Smooth muscle cell of trachea (primary cell): ENCODE data around the gene TNFRSF14. TPM values are rescaled to one million over a fixed set of nuclear protein-coding genes. Genes with fewer than 3 reads are reported as not detected.

Experiments
- total RNA-seq: library from RNA; depleted of rRNA; stranded (reverse); fragments of >200 nt; gene quantifications from 2 replicates; pipeline ENCODE4 v1.2.1, GENCODE V29; 2014

TNFRSF14 gene
- total RNA-seq = 22.8 and 61.9 TPM in 2 replicates

DNA sequence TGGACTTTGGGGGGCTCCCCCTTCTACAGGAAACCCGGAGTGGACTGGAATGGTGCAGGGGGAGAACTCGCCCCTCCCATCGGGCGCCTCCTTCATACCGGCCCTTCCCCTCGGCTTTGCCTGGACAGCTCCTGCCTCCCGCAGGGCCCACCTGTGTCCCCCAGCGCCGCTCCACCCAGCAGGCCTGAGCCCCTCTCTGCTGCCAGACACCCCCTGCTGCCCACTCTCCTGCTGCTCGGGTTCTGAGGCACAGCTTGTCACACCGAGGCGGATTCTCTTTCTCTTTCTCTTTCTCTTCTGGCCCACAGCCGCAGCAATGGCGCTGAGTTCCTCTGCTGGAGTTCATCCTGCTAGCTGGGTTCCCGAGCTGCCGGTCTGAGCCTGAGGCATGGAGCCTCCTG lies at the start of gene TNFRSF14:
TSS of gene TNFRSF14 (plus strand) at position 95 of the 401 bp plus-strand sequence. CDS start at position 389, 294 bp downstream.

DNA sequence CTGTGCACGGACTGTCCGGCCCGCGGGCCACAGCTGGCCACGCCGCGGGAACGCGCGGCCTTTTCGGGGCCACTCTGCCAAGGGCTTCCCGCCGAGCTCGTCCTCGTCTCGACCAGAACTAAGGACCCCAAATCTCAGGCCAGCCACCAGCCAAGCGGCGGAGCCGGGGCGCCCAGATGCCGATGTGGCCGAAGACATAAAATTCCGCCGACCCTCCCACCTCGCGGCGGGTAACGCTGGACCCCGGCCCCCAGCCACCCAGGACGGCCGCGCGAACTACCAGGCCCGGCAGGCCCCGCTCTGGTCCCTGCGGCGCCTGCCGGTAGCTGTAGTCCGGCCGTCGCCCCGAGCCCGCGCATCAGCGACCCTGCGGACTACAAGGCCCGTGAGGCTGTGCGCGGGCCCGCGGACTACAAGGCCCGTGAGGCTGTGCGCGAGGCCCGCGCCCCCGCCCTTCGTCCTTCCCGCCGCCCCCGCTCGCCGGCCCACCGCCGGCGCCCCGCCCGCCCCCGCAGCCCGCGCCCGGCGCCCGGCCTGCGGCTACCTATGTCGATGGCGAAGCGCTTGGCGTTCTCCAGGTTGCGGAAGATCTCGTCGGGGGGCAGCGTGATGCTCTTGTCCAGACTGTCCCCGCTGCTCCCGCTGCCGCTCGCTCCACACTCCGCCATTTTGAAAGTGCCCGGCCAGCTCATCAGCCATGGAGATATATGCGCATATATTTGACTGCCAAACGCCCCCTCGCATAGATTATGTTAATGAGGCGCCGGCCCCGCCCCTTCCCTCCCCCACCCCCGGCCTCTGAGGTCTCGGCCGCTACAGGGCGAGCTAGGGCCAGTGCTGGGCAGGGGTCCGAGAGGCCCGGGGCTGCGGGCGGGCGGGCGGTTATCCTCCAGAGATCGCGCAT lies 30.0 kb upstream of the TNFRSF14 start, which contains the start of gene PANK4:
TSS of gene PANK4 (minus strand) at position 677 of the 904 bp plus-strand sequence. CDS start at position 668, 9 bp downstream.

DNA sequence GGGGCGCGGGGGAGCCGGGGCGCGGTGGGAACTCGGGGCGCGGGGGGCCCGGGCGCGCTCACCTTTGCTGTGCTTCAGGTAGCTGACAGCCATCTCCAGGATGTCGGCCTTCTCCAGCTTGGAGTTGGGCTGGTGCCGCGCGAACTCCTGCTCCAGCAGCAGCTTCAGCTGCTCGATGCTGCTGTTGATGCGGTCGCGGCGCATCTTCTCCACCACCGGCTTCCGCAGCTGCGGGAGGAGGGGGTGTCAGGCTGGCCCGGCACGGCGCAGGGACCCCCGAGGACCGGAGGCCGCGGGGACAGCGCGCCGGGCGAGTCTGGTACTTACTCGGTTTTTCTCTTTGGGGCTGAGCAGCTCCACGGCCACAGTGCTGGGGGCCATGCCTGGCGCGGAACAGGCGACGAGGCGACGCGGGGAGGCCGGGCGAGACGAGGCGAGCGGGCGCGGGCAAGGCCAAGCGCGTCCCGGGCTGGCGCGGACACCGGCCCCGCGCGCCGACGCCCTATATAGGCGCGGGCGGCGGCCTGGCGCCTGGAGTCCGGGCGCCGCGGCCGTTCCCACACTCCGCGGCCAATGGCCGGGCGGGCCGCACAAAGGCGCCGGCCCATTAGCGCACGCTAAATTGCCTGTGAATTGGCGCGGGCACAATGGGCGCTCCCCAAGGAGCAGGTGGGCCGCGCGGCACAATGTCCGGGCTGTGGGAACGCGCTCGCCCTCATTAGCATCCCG lies 26.2 kb upstream of the TNFRSF14 start, which contains the start of gene HES5:
TSS of gene HES5 (minus strand) at position 480 of the 729 bp plus-strand sequence. CDS start at position 381, 99 bp downstream.

DNA sequence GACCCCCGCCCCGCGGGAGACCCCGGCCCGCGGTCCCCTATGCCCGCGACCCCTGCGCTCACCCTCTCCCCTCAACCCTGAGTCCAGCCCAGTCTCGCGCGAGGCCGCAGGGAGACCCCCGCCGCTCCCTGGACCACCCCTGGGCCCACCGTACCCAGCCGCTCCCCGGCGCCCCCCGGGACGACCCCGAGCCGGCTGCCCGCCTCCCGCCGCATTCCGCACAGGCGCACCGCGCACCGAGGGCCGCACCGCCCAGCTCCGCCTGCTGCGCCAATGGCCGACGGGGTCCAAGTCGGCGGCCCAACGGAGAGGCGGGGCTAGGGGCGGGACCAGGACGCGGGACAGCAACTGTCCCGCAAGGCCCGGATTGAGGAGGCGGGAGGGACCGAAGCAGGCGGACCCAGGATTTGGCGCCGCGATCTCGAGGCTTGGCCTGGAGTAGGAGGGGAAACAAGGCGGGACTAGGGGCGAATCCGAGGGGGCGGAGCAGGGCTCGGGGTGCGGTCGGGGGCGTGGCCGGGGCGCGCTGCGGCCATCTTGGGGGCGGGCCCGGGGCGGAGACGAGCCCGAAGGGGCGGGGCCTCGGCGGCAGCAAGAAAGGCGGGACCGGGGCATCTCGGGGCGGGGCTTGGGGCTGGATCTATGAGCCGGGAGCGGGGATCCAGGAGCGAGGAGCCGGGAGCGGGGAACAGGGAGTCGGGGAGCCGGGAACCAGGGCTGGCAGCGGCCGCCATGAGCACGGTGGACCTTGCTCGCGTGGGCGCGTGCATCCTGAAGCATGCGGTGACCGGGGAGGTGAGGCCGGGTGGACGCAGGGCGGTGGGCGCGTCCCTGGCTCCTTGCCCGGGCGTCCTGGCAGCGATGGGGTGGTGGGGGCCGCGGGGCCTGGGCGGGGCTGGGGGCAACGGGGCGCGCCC lies 30.2 kb downstream of the TNFRSF14 start, which contains the start of gene PRXL2B:
TSS of gene PRXL2B (plus strand) at position 624 of the 917 bp plus-strand sequence. CDS start at position 733, 109 bp downstream.

Other genes starting within 250 kb of the TNFRSF14 start
- gene MORN1, start 164.8 kb upstream of the TNFRSF14 start, total RNA-seq = 10.3 and 14.9 TPM in 2 replicates
- 83.2 and 134 TPM in 2 replicates for gene RER1, start 164.5 kb upstream of the TNFRSF14 start, total RNA-seq
- gene PEX10, start 143.8 kb upstream of the TNFRSF14 start, total RNA-seq = 41.0 and 47.5 TPM in 2 replicates
- gene PLCH2, start 80.1 kb upstream of the TNFRSF14 start, total RNA-seq = under 0.01 and 0.15 TPM in 2 replicates
- gene PANK4, start 29.8 kb upstream of the TNFRSF14 start, total RNA-seq = 15.6 and 23.3 TPM in 2 replicates
- gene HES5, start 26.1 kb upstream of the TNFRSF14 start, total RNA-seq = not detected in 2 replicates
- 17.3 and 19.8 TPM in 2 replicates for gene PRXL2B, start 30.4 kb downstream of the TNFRSF14 start, total RNA-seq
- gene MMEL1, start 76.6 kb downstream of the TNFRSF14 start, total RNA-seq = under 0.01 and 1.3 TPM in 2 replicates
- gene TTC34, start 245.3 kb downstream of the TNFRSF14 start, total RNA-seq = 0.15 and 0.33 TPM in 2 replicates